HEK293 (cell line): Measurements from ENCODE around the gene ERMP1.
"Not testable (repeated sequence)": the region's sequence is repeated elsewhere in the genome, so short reads cannot be mapped to it uniquely, and the experiment has no call there.

Experiments used
- CTCF ChIP-seq: fragments of 450-650 bp; formaldehyde crosslinking; IDR thresholded peaks from 2 replicates; pipeline ENCODE4 v1.5.1; 2016; ENCODE audit warnings: missing biosample characterization, missing genetic modification characterization
- TSHZ1 ChIP-seq: fragments of 450-650 bp; formaldehyde crosslinking; IDR thresholded peaks from 2 replicates; pipeline ENCODE4 v1.5.1; 2016; ENCODE audit warnings: missing biosample characterization, missing genetic modification characterization, borderline replicate concordance

GRCh38 chr9:5783420-5783819 is 49.5 kb downstream of the ERMP1 start:
- TF ChIP-seq TSHZ1 (tag by site-specific recombination); CTCF: not testable (repeated sequence)
